GM18858 (cell line): Measurements from ENCODE around the gene NOPCHAP1.

Experiments used
- ATAC-seq: cut with Tn5 transposase; IDR thresholded peaks from one replicate; pipeline ENCODE4 v1.9.1; 2021; ENCODE audit not compliant: unreplicated experiment

NOPCHAP1 gene

GRCh38 chr12:105018012-105018411 is 31.9 kb downstream of the NOPCHAP1 start:
- no peak for ATAC-seq

GRCh38 chr12:105018776-105019175 is 32.7 kb downstream of the NOPCHAP1 start:
- no peak for ATAC-seq

GRCh38 chr12:105020241-105020962 is 34.3 kb downstream of the NOPCHAP1 start:
- no peak for ATAC-seq

GRCh38 chr12:105024928-105025327 is 38.8 kb downstream of the NOPCHAP1 start:
- ATAC-seq = no peak

GRCh38 chr12:105025890-105026289 is 39.8 kb downstream of the NOPCHAP1 start:
- ATAC-seq = no peak

GRCh38 chr12:105026411-105026810 is 40.3 kb downstream of the NOPCHAP1 start:
- no peak for ATAC-seq

GRCh38 chr12:105030820-105031807 is 45.0 kb downstream of the NOPCHAP1 start:
- ATAC-seq = peak; percentile 91

GRCh38 chr12:105032703-105033357 is 46.7 kb downstream of the NOPCHAP1 start:
- no peak for ATAC-seq

GRCh38 chr12:105033851-105034250 is 47.7 kb downstream of the NOPCHAP1 start:
- ATAC-seq = no peak
